GM18861 (cell line): ENCODE measurements around the gene FRS3.
"Not testable (repeated sequence)": the region's sequence is repeated elsewhere in the genome, so short reads cannot be mapped to it uniquely, and the experiment has no call there.

Experiments
- ATAC-seq: cut with Tn5 transposase; IDR thresholded peaks from one replicate; pipeline ENCODE4 v1.9.1; 2021; ENCODE audit not compliant: unreplicated experiment

FRS3 gene

GRCh38 chr6:41779788-41780550, at the start of gene FRS3:
TSS of gene FRS3 (minus strand) at chr6:41779900. CDS start at chr6:41776987, 2,913 bp downstream.
- ATAC-seq: peak; percentile 93

GRCh38 chr6:41826343-41827022, 46.8 kb upstream of the FRS3 start:
- ATAC-seq: no peak

- ATAC-seq: no peak
Measured at GRCh38 chr6:41824571-41825569, 45.2 kb upstream of the FRS3 start.

GRCh38 chr6:41823178-41823577, 43.5 kb upstream of the FRS3 start:
- ATAC-seq: no peak

- ATAC-seq: no peak
Measured at GRCh38 chr6:41822021-41822420, 42.3 kb upstream of the FRS3 start.

- ATAC-seq: no peak
Measured at GRCh38 chr6:41821266-41821665, 41.6 kb upstream of the FRS3 start.

GRCh38 chr6:41818271-41819054, 38.8 kb upstream of the FRS3 start:
- no peak for ATAC-seq

GRCh38 chr6:41815587-41815986, 35.9 kb upstream of the FRS3 start:
- no peak for ATAC-seq

GRCh38 chr6:41814629-41815028, 34.9 kb upstream of the FRS3 start:
- ATAC-seq: no peak

GRCh38 chr6:41813956-41814355, 34.3 kb upstream of the FRS3 start:
- no peak for ATAC-seq

GRCh38 chr6:41813469-41813868, 33.8 kb upstream of the FRS3 start:
- no peak for ATAC-seq

GRCh38 chr6:41811946-41812345, 32.2 kb upstream of the FRS3 start:
- ATAC-seq: not testable (repeated sequence)

GRCh38 chr6:41811095-41811494, 31.4 kb upstream of the FRS3 start:
- no peak for ATAC-seq

GRCh38 chr6:41805830-41806774, 26.4 kb upstream of the FRS3 start:
- no peak for ATAC-seq

- no peak for ATAC-seq
Measured at GRCh38 chr6:41801380-41801779, 21.7 kb upstream of the FRS3 start.

- ATAC-seq: no peak
Measured at GRCh38 chr6:41799559-41799911, 19.8 kb upstream of the FRS3 start.

- no peak for ATAC-seq
Measured at GRCh38 chr6:41798901-41799558, 19.3 kb upstream of the FRS3 start.

GRCh38 chr6:41796474-41796873, 16.8 kb upstream of the FRS3 start:
- no peak for ATAC-seq

- ATAC-seq: no peak
Measured at GRCh38 chr6:41791984-41792383, 12.3 kb upstream of the FRS3 start.
